IMR-90 (cell line): Measurements from ENCODE around the gene KAT2B. TPM values are rescaled to one million over a fixed set of nuclear protein-coding genes. Genes with fewer than 3 reads are reported as not detected.

ENCODE experiments used
- ATAC-seq: fragments of 200-7000 bp; cut with Tn5 transposase; 2 replicates; pipeline ENCODE4 v1.9.1; 2020; ENCODE audit warnings: low read depth, mild to moderate bottlenecking, moderate library complexity
- BruUV-seq: library from RNA; stranded (reverse); fragments of 400-500 nt; replicated peaks from 2 replicates; lab custom pipeline; 2021; lab: Mats Ljungman, UMichigan
- CTCF ChIA-PET: fragments of 300-600 bp; formaldehyde crosslinking; extraction: SDS; loops from one replicate; lab custom pipeline; 2021; ENCODE audit warnings: antibody characterized with exemption; lab: Yijun Ruan, JAX
- POLR2A ChIA-PET: fragments of 300-600 bp; sonication (Branson Sonifier 250); formaldehyde crosslinking; loops from one replicate; lab custom pipeline; 2022; ENCODE audit warnings: antibody characterized with exemption; ENCODE audit not compliant: unreplicated experiment; lab: Charles Lee
- DNase-seq: peaks from one replicate; pipeline ENCODE4 v3.0.0; 2013
- H2AFZ ChIP-seq: replicated peaks from 2 replicates; pipeline ENCODE3; 2013; ENCODE audit warnings: low read length, mild to moderate bottlenecking; ENCODE audit not compliant: poor library complexity
- H2AK5ac ChIP-seq: 2 replicates; pipeline ENCODE4 v1.6.1; 2013; ENCODE audit warnings: low read depth, low read length, inconsistent platforms
- H2AK9ac ChIP-seq: replicated peaks from 2 replicates; pipeline ENCODE3; 2013; ENCODE audit warnings: mild to moderate bottlenecking, low read depth, low read length, moderate library complexity; ENCODE audit not compliant: poor library complexity
- H2BK120ac ChIP-seq: 2 replicates; pipeline ENCODE4 v1.6.1; 2013; ENCODE audit warnings: low read depth, low read length, inconsistent platforms
- H2BK15ac ChIP-seq: 3 replicates; pipeline ENCODE4 v1.6.1; 2013; ENCODE audit warnings: low read depth, low read length, inconsistent platforms
- H2BK20ac ChIP-seq: 2 replicates; pipeline ENCODE4 v1.6.1; 2013; ENCODE audit warnings: low read depth, mild to moderate bottlenecking, inconsistent platforms, low read length, moderate library complexity
- H2BK5ac ChIP-seq: 2 replicates; pipeline ENCODE4 v1.6.1; 2013; ENCODE audit warnings: mild to moderate bottlenecking, low read depth, low read length, inconsistent platforms; ENCODE audit not compliant: poor library complexity, severe bottlenecking
- H3K14ac ChIP-seq: replicated peaks from 2 replicates; pipeline ENCODE4 v1.6.1; 2013; ENCODE audit warnings: low read depth, low read length, inconsistent platforms
- H3K18ac ChIP-seq: 2 replicates; pipeline ENCODE4 v1.6.1; 2013; ENCODE audit warnings: low read depth, low read length, control low read depth
- H3K23ac ChIP-seq: 2 replicates; pipeline ENCODE4 v1.6.1; 2013; ENCODE audit warnings: low read depth, low read length, inconsistent platforms
- H3K27ac ChIP-seq: 2 replicates; pipeline ENCODE4 v1.5.1; 2013; ENCODE audit warnings: mild to moderate bottlenecking, control low read depth, low read length; ENCODE audit not compliant: insufficient read depth
- H3K27me3 ChIP-seq: 2 replicates; pipeline ENCODE4 v1.6.1; 2013; ENCODE audit warnings: low read length; ENCODE audit not compliant: control insufficient read depth, insufficient read depth
- H3K36me3 ChIP-seq: 2 replicates; pipeline ENCODE4 v1.6.1; 2013; ENCODE audit warnings: low read length, mixed read lengths; ENCODE audit not compliant: control insufficient read depth, insufficient read depth
- H3K4ac ChIP-seq: 2 replicates; pipeline ENCODE4 v1.6.1; 2013; ENCODE audit warnings: low read depth, low read length, inconsistent platforms
- H3K4me1 ChIP-seq: 2 replicates; pipeline ENCODE4 v1.6.1; 2013; ENCODE audit warnings: low read length, mixed read lengths; ENCODE audit not compliant: control insufficient read depth, insufficient read depth
- H3K4me2 ChIP-seq: 2 replicates; pipeline ENCODE4 v1.6.1; 2013; ENCODE audit warnings: low read depth, mild to moderate bottlenecking, control low read depth, low read length, moderate library complexity
- H3K4me3 ChIP-seq: 2 replicates; pipeline ENCODE4 v1.5.1; 2013; ENCODE audit warnings: low read depth, mild to moderate bottlenecking, control low read depth, low read length, moderate library complexity; ENCODE audit not compliant: insufficient read depth
- H3K56ac ChIP-seq: 2 replicates; pipeline ENCODE4 v1.6.1; 2013; ENCODE audit warnings: low read length, inconsistent platforms; ENCODE audit not compliant: insufficient read depth; ENCODE audit errors: extremely low read depth
- H3K79me1 ChIP-seq, 2 experiments: 2 replicates each; pipeline ENCODE4 v1.6.1; 2013; ENCODE audit warnings: low read length in 2 of 2, inconsistent platforms in 1 of 2, low read depth in 1 of 2
- H3K9ac ChIP-seq: 2 replicates; pipeline ENCODE4 v1.6.1; 2013; ENCODE audit warnings: low read depth, low read length, control low read depth
- H3K9me1 ChIP-seq: 2 replicates; pipeline ENCODE4 v1.6.1; 2013; ENCODE audit warnings: low read length, inconsistent platforms; ENCODE audit not compliant: insufficient read depth
- H3K9me3 ChIP-seq: 2 replicates; pipeline ENCODE4 v1.6.1; 2013; ENCODE audit warnings: low read length; ENCODE audit not compliant: control insufficient read depth, insufficient read depth
- H4K20me1 ChIP-seq: 2 replicates; pipeline ENCODE4 v1.6.1; 2013; ENCODE audit warnings: low read length, inconsistent platforms; ENCODE audit not compliant: insufficient read depth
- H4K5ac ChIP-seq: 2 replicates; pipeline ENCODE4 v1.6.1; 2013; ENCODE audit warnings: mild to moderate bottlenecking, low read depth, low read length, control low read depth
- H4K8ac ChIP-seq, 2 experiments: 2 replicates each; pipeline ENCODE4 v1.6.1; 2013; ENCODE audit warnings: low read depth in 2 of 2, low read length in 2 of 2, control low read depth in 1 of 2, inconsistent platforms in 1 of 2
- H4K91ac ChIP-seq: 2 replicates; pipeline ENCODE4 v1.6.1; 2013; ENCODE audit warnings: low read depth, low read length, inconsistent platforms; ENCODE audit not compliant: insufficient read depth
- BHLHE40 ChIP-seq: fragments of 150-350 bp; IDR thresholded peaks from 2 replicates; pipeline ENCODE4 v1.6.1; 2016; ENCODE audit warnings: mild to moderate bottlenecking, low read depth, low read length
- CEBPB ChIP-seq: IDR thresholded peaks from 2 replicates; pipeline ENCODE4 v1.6.1; 2012; ENCODE audit warnings: low read depth, low read length, improper control_type of control experiment
- CHD1 ChIP-seq: IDR thresholded peaks from 2 replicates; pipeline ENCODE4 v1.6.1; 2012; ENCODE audit warnings: low read depth, low read length, improper control_type of control experiment
- CTCF ChIP-seq: conservative IDR thresholded peaks from 2 replicates; pipeline ENCODE4 v1.5.1; 2012; ENCODE audit warnings: mild to moderate bottlenecking, low read depth, low read length, improper control_type of control experiment
- ELK1 ChIP-seq: fragments of 150-350 bp; IDR thresholded peaks from 2 replicates; pipeline ENCODE4 v1.6.1; 2016; ENCODE audit warnings: low read depth, mild to moderate bottlenecking, low read length, moderate library complexity, borderline replicate concordance
- FOS ChIP-seq: fragments of 150-350 bp; IDR thresholded peaks from 2 replicates; pipeline ENCODE4 v1.6.1; 2016; ENCODE audit warnings: low read depth, low read length
- MAFK ChIP-seq: IDR thresholded peaks from 2 replicates; pipeline ENCODE4 v1.6.1; 2012; ENCODE audit warnings: low read depth, low read length, improper control_type of control experiment
- MAZ ChIP-seq: IDR thresholded peaks from 2 replicates; pipeline ENCODE4 v1.6.1; 2012; ENCODE audit warnings: low read depth, mild to moderate bottlenecking, low read length, improper control_type of control experiment, moderate library complexity, borderline replicate concordance
- MXI1 ChIP-seq: IDR thresholded peaks from 2 replicates; pipeline ENCODE4 v1.6.1; 2012; ENCODE audit warnings: low read depth, mild to moderate bottlenecking, low read length, moderate library complexity, borderline replicate concordance
- NFE2L2 ChIP-seq: fragments of 150-350 bp; IDR thresholded peaks from 2 replicates; pipeline ENCODE4 v1.6.1; 2016; ENCODE audit warnings: low read depth, mild to moderate bottlenecking, low read length
- POLR2A ChIP-seq: IDR thresholded peaks from 2 replicates; pipeline ENCODE4 v1.6.1; 2012; ENCODE audit warnings: mild to moderate bottlenecking, low read depth, low read length
- RAD21 ChIP-seq: IDR thresholded peaks from 2 replicates; pipeline ENCODE4 v1.6.1; 2012; ENCODE audit warnings: low read length, improper control_type of control experiment
- RCOR1 ChIP-seq: IDR thresholded peaks from 2 replicates; pipeline ENCODE4 v1.6.1; 2012; ENCODE audit warnings: mild to moderate bottlenecking, low read length, improper control_type of control experiment; ENCODE audit not compliant: insufficient replicate concordance
- RFX5 ChIP-seq: IDR thresholded peaks from 2 replicates; pipeline ENCODE4 v1.8.0; 2012; ENCODE audit warnings: low read depth, mild to moderate bottlenecking, low read length, moderate library complexity
- SMC3 ChIP-seq: fragments of 150-350 bp; IDR thresholded peaks from 2 replicates; pipeline ENCODE4 v1.6.1; 2016; ENCODE audit warnings: low read depth, mild to moderate bottlenecking, antibody characterized with exemption, low read length, moderate library complexity
- USF2 ChIP-seq: fragments of 150-350 bp; IDR thresholded peaks from 2 replicates; pipeline ENCODE4 v1.6.1; 2017; ENCODE audit warnings: mild to moderate bottlenecking, antibody characterized with exemption, low read length, low read depth
- WGBS, 2 experiments: methylation state at CpG; one replicate each; pipeline versions ENCODE4 v1.1.5 to v1.1.7; 2013; ENCODE audit warnings: missing lambda C conversion rate in 2 of 2; ENCODE audit not compliant: insufficient read length in 1 of 2; ENCODE audit errors: extremely low coverage in 2 of 2; 5-methylcytosine and 5-hydroxymethylcytosine counted together
- dilution Hi-C: fragments of 300-500 bp; cut with HindIII; formaldehyde crosslinking; loops from one replicate; pipeline ENCODE4 v1.14.3; 2018; ENCODE audit warnings: low sequenced_read_pairs; ENCODE audit not compliant: unreplicated experiment
- in situ Hi-C: fragments of 300-500 bp; cut with MboI; formaldehyde crosslinking; loops from 3 replicates; pipeline ENCODE4 v1.14.3; 2019; ENCODE audit warnings: low sequenced_read_pairs, inconsistent platforms, mixed read lengths
- intact Hi-C: fragments of 100-400 bp; cut with micrococcal nuclease; formaldehyde crosslinking; loops from 2 replicates; pipeline ENCODE4 v1.10.0; 2022
- polyA plus RNA-seq, 3 experiments: library from polyadenylated mRNA; depleted of rRNA; stranded (reverse); fragments of >200 nt; gene quantifications; 2 replicates each; pipeline ENCODE4 v1.2.3, GENCODE V29; 2012; ENCODE audit warnings: low replicate concordance in 1 of 3
- total RNA-seq: library from RNA; depleted of rRNA; stranded (reverse); fragments of >200 nt; gene quantifications from 2 replicates; pipeline ENCODE4 v1.2.3, GENCODE V29; 2012

The KAT2B gene
- total and polyA plus RNA-seq, 2 of the 4 experiments (the other 2 are of a cell fraction) = 2.0 to 2.2 TPM

DNA sequence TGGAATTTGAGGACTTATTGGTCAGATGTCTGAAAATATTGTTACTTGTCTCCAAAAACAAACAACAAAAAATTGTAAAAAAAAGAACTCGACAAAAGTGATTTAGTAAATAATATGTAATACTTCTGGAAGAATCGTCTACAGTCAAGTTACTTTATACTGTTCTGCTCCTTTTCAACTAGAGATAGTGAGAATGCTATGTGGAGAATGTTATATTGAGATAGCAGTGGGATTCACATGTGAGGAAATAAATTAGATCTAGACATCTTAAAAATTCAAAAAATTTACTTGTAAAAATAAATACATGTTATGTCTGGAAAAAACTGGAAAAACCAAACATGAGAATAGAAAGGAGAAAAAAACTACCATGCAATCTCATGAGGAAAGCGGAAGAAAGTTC is 80.8 kb downstream of the KAT2B start:
- no peak overlapping the region for H3K56ac ChIP-seq
- H3K14ac ChIP-seq = no peak overlapping the region
- in situ Hi-C loops = no loop called here
- no peaks in the 10 kb centered on the region for H3K9me3 ChIP-seq
- no peak overlapping the region for H2AK9ac ChIP-seq
- POLR2A ChIA-PET = no interaction called here
- H2AFZ ChIP-seq = no peak overlapping the region
- dilution Hi-C loops = no loop called here
- H3K4ac ChIP-seq = no peak overlapping the region
- H3K4me3 ChIP-seq = no peak overlapping the region
- CTCF ChIA-PET = interaction anchor here (1.0 to 1.5 kb wide), 2 partner anchors 10 to 12 kb away, joined by 4 read pairs; no protein-coding TSS in a partner anchor
- no peak overlapping the region for H2BK120ac ChIP-seq
- H3K9ac ChIP-seq = no peak overlapping the region
- no peak overlapping the region for H2BK20ac ChIP-seq
- DNase-seq = peak; percentile 3
- H3K4me2 ChIP-seq = no peak overlapping the region
- no peak overlapping the region for H4K8ac ChIP-seq
- H2AK5ac ChIP-seq = no peak overlapping the region
- H2BK15ac ChIP-seq = no peak overlapping the region
- H3K4me1 ChIP-seq = no peaks in the 10 kb centered on the region
- no CpG with 5 or more reads among the region's 3 CpGs for WGBS, 2 experiments
- TF ChIP-seq CEBPB (no peak), BHLHE40 (no peak), SMC3 (no peak), CTCF (no peak), POLR2A (no peak), RFX5 (no peak), CHD1 (no peak), NFE2L2 (no peak), FOS (no peak), MAFK (no peak), RCOR1 (no peak), MXI1 (no peak), USF2 (no peak), RAD21 (no peak), ELK1 (no peak), MAZ (no peak)
- peak; percentile 60 for ATAC-seq
- no peaks in the 10 kb centered on the region for H4K20me1 ChIP-seq
- no peaks in the 10 kb centered on the region for H3K36me3 ChIP-seq
- BruUV-seq = no TSS peak
- no peak overlapping the region for H2BK5ac ChIP-seq
- H3K27ac ChIP-seq = no peak overlapping the region
- no peak overlapping the region for H3K23ac ChIP-seq
- H4K91ac ChIP-seq = no peak overlapping the region
- H4K5ac ChIP-seq = no peak overlapping the region
- no peaks in the 10 kb centered on the region; the same call in 1 of the 2 replicates for H3K9me1 ChIP-seq
- H3K79me1 ChIP-seq = no peaks in the 10 kb centered on the region
- no peak overlapping the region for H3K18ac ChIP-seq
- intact Hi-C loops = no loop called here
- H3K27me3 ChIP-seq = no peaks in the 10 kb centered on the region
